Esophagus muscularis mucosa (tissue), 4 donors: Measurements from ENCODE around the gene STAT4.

Source experiments
- CTCF ChIP-seq, 3 experiments: fragments of 200-600 bp in 2 of 3; fragments of 450-650 bp in 1 of 3; sonication (generic) in 2 of 3; IDR thresholded peaks; one replicate each; pipeline ENCODE4 v1.5.1; 2017 to 2019; ENCODE audit warnings: antibody characterized with exemption in 3 of 3, mild to moderate bottlenecking in 2 of 3, moderate library complexity in 1 of 3
- EP300 ChIP-seq: sonication (generic); formaldehyde crosslinking; IDR thresholded peaks from one replicate; pipeline ENCODE4 v1.6.1; 2017; ENCODE audit warnings: antibody characterized with exemption
- POLR2A ChIP-seq: fragments of 450-650 bp; IDR thresholded peaks from one replicate; pipeline ENCODE4 v1.6.1; 2017; ENCODE audit warnings: antibody characterized with exemption, moderate library complexity, mild to moderate bottlenecking, low read depth
- POLR2AphosphoS5 ChIP-seq, 2 donors: sonication (generic); formaldehyde crosslinking; IDR thresholded peaks; one replicate each; pipeline ENCODE4 v1.6.1; 2017; ENCODE audit warnings: antibody characterized with exemption in 2 of 2

GRCh38 chr2:191190861-191191552 is 40.2 kb upstream of the STAT4 start:
- TF ChIP-seq POLR2A, result no peak
- no peak for TF ChIP-seq CTCF (IDR thresholded peaks at IDR 0.05)
- TF ChIP-seq EP300, result no peak
- no peak for TF ChIP-seq POLR2AphosphoS5 (IDR thresholded peaks at IDR 0.05)
